Progenitor cell of endocrine pancreas (in vitro differentiated cells): ENCODE results near the gene VPS13D. TPM values are rescaled to one million over a fixed set of nuclear protein-coding genes. Genes with fewer than 3 reads are reported as not detected.
A peak's percentile ranks its signal among the peaks of the same experiment; 100 is the strongest.

Source experiments
- DNase-seq: peaks from one replicate; pipeline ENCODE4 v3.0.0; 2021; ENCODE audit warnings: low spot score; ENCODE audit not compliant: unreplicated experiment
- H3K27ac Mint-ChIP-seq: 2 replicates; pipeline ENCODE4 v1.8.0; 2021; ENCODE audit warnings: mild to moderate bottlenecking, moderate library complexity, mixed read lengths
- H3K27me3 Mint-ChIP-seq: 2 replicates; pipeline ENCODE4 v1.8.0; 2021; ENCODE audit warnings: mixed read lengths
- H3K36me3 Mint-ChIP-seq: 2 replicates; pipeline ENCODE4 v1.8.0; 2022; ENCODE audit warnings: mixed read lengths; ENCODE audit not compliant: insufficient read depth
- H3K4me1 Mint-ChIP-seq: 2 replicates; pipeline ENCODE4 v1.8.0; 2021; ENCODE audit warnings: low read depth, mixed read lengths
- H3K4me3 Mint-ChIP-seq: 2 replicates; pipeline ENCODE4 v1.8.0; 2021; ENCODE audit warnings: low read depth, mild to moderate bottlenecking, moderate library complexity, mixed read lengths
- H3K9me3 Mint-ChIP-seq: 2 replicates; pipeline ENCODE4 v1.8.0; 2021; ENCODE audit warnings: low read depth, mixed read lengths
- total RNA-seq: library from RNA; stranded (reverse); gene quantifications from 2 replicates; pipeline ENCODE4 v1.2.1, GENCODE V29; 2021
- TF ChIP-seq, protein P1 (sequence below): fragments of 200-600 bp; sonication (generic); IDR thresholded peaks from one replicate; pipeline ENCODE4 v1.5.0; 2021; ENCODE audit warnings: antibody characterized with exemption, mild to moderate bottlenecking; ENCODE audit not compliant: unreplicated experiment

The VPS13D gene
- total RNA-seq, 1 donor from 2014 or later: 41.9 TPM

GRCh38 chr1:12338017-12338416 lies 108.2 kb downstream of the VPS13D start:
- no peaks in the 10 kb centered on the region for H3K9me3 Mint-ChIP-seq

GRCh38 chr1:12338823-12339222 lies 109.0 kb downstream of the VPS13D start:
- Mint-ChIP-seq H3K36me3 (peaks cover 38% of the 10 kb centered on the region), H3K4me1 (peaks cover 62% of the 10 kb centered on the region), H3K4me3 (no peak overlapping the region), H3K9me3 (no peaks in the 10 kb centered on the region), H3K27ac (no peak overlapping the region), H3K27me3 (no peaks in the 10 kb centered on the region)
- no peak for DNase-seq
- TF ChIP-seq, protein P1, sequence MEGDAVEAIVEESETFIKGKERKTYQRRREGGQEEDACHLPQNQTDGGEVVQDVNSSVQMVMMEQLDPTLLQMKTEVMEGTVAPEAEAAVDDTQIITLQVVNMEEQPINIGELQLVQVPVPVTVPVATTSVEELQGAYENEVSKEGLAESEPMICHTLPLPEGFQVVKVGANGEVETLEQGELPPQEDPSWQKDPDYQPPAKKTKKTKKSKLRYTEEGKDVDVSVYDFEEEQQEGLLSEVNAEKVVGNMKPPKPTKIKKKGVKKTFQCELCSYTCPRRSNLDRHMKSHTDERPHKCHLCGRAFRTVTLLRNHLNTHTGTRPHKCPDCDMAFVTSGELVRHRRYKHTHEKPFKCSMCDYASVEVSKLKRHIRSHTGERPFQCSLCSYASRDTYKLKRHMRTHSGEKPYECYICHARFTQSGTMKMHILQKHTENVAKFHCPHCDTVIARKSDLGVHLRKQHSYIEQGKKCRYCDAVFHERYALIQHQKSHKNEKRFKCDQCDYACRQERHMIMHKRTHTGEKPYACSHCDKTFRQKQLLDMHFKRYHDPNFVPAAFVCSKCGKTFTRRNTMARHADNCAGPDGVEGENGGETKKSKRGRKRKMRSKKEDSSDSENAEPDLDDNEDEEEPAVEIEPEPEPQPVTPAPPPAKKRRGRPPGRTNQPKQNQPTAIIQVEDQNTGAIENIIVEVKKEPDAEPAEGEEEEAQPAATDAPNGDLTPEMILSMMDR: no peak

More at GRCh38 chr1:12338017-12338416, 108.2 kb downstream of the VPS13D start:
- TF ChIP-seq, protein P1: no peak
- Mint-ChIP-seq H3K4me1 (peaks cover 63% of the 10 kb centered on the region), H3K27me3 (no peaks in the 10 kb centered on the region), H3K36me3 (peaks cover 43% of the 10 kb centered on the region), H3K27ac (no peak overlapping the region), H3K4me3 (no peak overlapping the region)
- no peak for DNase-seq

GRCh38 chr1:12339396-12339795 lies 109.6 kb downstream of the VPS13D start:
- Mint-ChIP-seq H3K36me3 (peaks cover 33% of the 10 kb centered on the region), H3K4me1 (peaks cover 58% of the 10 kb centered on the region), H3K27ac (no peak overlapping the region), H3K9me3 (no peaks in the 10 kb centered on the region), H3K27me3 (no peaks in the 10 kb centered on the region), H3K4me3 (no peak overlapping the region)
- TF ChIP-seq, protein P1: peak; percentile 34
- DNase-seq: no peak

DNA sequence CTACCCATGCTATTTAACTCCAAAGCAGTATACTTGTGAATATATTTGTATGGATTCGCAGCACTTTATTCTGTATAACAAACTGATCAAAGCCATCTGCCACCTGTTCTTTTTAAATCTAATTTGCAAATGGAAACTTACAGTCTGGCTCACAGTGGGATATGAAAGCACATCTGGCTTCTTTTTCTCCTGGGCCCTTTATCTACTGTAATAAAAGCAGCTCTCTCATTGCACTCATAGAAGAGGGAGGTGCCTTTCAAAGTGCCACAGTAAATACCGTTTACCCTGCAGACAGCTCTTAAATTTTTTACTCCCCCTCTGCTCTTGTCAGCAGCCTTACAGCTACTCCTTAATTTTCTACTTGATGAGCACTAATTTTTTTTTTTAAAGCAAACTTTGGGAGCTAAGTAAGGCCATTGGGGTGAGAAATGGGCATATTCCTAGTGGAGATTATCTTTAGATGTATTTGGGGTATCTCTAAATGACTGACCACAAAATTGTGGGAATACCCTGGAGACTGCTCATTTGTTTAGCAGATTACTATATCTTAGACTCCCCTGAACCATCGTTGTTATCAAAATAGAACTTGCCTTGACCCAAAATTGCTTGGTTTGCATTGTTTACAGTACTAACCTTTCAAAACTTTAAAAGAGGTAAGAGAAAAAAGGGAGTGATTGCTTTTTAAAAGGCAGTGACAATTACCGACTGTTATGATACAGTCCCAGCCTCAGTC lies 110.1 kb downstream of the VPS13D start:
- no peaks in the 10 kb centered on the region for H3K27me3 Mint-ChIP-seq
- no peak for DNase-seq
- H3K9me3 Mint-ChIP-seq: no peaks in the 10 kb centered on the region
- H3K4me1 Mint-ChIP-seq: peaks cover 64% of the 10 kb centered on the region
- H3K36me3 Mint-ChIP-seq: peaks cover 30% of the 10 kb centered on the region
- no peak overlapping the region for H3K4me3 Mint-ChIP-seq
- no peak overlapping the region for H3K27ac Mint-ChIP-seq
- TF ChIP-seq, protein P1: no peak

DNA sequence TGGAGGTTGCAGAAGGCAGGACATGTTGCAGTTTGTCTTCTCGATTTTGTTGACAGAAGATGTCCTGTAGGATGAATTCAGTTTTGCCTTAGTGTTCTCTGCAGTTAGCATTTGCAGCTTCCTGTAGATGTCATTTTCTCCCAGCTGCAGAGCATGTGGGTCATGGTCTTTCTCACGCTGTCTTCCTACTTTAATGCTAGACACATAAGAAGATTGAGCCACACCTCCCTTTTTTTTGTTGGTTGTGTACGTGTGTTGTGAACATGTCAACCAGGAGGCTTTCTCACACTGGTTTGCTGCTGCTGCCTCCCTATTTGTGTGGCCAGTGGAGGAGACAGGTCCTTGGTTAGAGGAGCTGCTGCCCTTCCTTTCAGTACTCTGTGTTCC lies 110.7 kb downstream of the VPS13D start:
- DNase-seq: no peak
- Mint-ChIP-seq H3K27ac (no peak overlapping the region), H3K36me3 (peaks cover 25% of the 10 kb centered on the region), H3K4me1 (peaks cover 70% of the 10 kb centered on the region), H3K27me3 (no peaks in the 10 kb centered on the region), H3K9me3 (no peaks in the 10 kb centered on the region), H3K4me3 (no peak overlapping the region)
- TF ChIP-seq, protein P1: no peak
